HFF-Myc (cell line): ENCODE data around the gene VAT1L.

ENCODE experiments used
- DNase-seq: peaks from one replicate; pipeline ENCODE4 v3.0.0-alpha.2; 2011; ENCODE audit warnings: low read depth; ENCODE audit errors: extremely low read depth
- H3K4me3 ChIP-seq: replicated peaks from 2 replicates; pipeline ENCODE4 v1.5.1; 2011; ENCODE audit warnings: low read depth, mild to moderate bottlenecking, control low read depth, low read length
- TF ChIP-seq, protein P1 (sequence below): IDR thresholded peaks from 2 replicates; pipeline ENCODE4 v1.5.1; 2012; ENCODE audit warnings: mild to moderate bottlenecking, low read depth, low read length, control low read depth; ENCODE audit errors: missing control alignments

VAT1L gene

DNA sequence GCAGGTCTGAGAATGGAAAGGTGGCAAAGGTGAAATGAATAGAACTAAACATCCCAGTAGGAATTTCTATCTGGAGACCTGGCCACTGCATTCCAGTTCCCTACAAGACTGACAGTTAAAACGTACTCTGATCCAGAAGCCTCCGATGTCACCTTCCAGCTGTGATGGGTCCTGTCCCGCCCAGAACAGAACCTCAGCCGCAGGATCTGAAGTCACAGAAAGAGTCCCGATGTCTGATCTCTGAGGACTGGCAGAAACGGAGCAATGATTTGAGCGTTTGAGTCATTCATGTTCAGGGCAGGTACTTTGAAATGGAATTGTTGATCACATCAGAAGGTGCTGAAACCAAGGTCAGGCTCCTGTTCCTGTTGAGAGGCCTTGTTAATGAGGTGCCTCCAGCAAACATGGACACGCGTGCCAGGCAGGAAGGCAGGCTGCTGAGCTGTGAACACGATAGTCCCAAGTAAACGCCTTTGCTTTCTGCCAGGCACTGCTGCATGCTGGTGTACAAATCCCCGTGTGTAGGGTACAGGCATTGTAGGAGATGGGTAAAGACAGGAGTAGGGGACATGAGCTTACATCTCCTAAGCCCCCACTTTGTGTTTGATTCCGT, 61.4 kb downstream of the VAT1L start:
- no peak for DNase-seq
- no peak overlapping the region for H3K4me3 ChIP-seq
- TF ChIP-seq, protein P1, sequence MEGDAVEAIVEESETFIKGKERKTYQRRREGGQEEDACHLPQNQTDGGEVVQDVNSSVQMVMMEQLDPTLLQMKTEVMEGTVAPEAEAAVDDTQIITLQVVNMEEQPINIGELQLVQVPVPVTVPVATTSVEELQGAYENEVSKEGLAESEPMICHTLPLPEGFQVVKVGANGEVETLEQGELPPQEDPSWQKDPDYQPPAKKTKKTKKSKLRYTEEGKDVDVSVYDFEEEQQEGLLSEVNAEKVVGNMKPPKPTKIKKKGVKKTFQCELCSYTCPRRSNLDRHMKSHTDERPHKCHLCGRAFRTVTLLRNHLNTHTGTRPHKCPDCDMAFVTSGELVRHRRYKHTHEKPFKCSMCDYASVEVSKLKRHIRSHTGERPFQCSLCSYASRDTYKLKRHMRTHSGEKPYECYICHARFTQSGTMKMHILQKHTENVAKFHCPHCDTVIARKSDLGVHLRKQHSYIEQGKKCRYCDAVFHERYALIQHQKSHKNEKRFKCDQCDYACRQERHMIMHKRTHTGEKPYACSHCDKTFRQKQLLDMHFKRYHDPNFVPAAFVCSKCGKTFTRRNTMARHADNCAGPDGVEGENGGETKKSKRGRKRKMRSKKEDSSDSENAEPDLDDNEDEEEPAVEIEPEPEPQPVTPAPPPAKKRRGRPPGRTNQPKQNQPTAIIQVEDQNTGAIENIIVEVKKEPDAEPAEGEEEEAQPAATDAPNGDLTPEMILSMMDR = no peak

DNA sequence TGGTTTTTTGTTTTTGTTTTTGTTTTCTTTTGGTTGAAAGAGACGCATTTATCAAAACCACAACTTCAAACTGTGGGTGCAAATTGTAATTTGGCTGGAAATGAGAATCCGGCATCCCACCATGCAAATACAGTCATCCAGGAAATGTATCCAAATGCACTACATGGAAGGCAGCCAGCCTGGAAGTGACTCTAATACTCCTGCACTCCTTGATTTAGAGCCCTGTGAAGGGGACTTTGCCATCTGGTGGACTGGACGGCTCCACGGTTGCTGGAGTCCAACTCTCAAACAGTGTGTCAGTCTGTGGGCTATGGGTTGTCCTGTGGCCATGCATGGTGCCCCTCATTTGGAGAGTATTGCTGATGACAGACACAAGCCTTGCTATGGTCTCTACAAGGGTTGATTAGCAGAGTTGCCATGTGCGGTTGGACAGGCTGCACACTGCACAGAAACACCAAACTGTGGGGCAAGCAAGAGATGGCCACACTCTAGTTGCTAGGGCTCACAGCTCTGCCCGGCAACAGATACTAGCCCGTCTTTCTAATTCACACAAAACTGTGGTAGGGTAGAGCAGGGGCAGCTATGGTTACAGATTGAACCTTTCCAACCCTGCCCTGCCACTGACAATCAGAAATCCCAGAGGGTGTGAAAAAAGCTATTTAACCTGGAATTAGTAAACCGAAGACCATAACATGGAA, 62.4 kb downstream of the VAT1L start:
- TF ChIP-seq, protein P1 = no peak
- no peak overlapping the region for H3K4me3 ChIP-seq
- DNase-seq = peak; percentile 3

- no peak overlapping the region for H3K4me3 ChIP-seq
- DNase-seq = no peak
- TF ChIP-seq, protein P1 = no peak
These were observed 64.8 kb downstream of the VAT1L start for GRCh38 chr16:77853161-77853560.

DNA sequence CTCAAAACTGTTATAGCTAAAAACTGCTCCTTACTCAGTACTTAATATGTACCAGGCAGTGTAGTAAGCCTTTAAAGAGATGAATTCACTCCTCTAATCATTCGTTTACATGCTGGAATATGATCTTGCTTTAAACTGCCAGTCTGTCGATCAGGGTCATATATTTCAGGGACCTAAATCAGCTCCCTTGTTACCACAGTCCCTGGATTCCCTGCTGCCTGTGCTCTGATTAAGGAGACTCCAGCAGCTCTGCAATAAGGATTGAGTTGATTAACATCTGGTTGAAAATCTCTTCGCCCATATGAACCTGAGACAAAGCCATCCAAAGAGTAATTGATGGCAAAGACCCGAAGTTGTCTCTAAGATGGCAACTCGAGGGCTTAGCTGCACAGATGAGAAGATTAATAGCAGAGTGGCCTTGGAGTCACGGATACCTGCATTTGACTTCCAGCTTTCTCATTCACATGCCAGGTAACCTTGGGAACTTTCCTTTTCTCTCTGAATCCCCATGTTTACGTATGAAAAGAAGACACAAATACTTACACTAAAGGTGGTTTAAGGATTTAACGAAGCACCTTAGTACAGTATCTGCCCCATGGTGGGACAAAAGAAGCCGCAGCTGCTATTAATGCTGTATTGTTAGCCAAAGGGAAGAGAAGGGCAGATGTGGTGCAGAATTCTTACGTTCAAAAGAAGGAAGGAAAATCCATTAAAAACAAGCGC, 68.2 kb downstream of the VAT1L start:
- no peak overlapping the region for H3K4me3 ChIP-seq
- TF ChIP-seq, protein P1 = no peak
- no peak for DNase-seq

GRCh38 chr16:77858060-77858459, 69.7 kb downstream of the VAT1L start:
- no peak for DNase-seq
- no peak overlapping the region for H3K4me3 ChIP-seq
- TF ChIP-seq, protein P1 = no peak

DNA sequence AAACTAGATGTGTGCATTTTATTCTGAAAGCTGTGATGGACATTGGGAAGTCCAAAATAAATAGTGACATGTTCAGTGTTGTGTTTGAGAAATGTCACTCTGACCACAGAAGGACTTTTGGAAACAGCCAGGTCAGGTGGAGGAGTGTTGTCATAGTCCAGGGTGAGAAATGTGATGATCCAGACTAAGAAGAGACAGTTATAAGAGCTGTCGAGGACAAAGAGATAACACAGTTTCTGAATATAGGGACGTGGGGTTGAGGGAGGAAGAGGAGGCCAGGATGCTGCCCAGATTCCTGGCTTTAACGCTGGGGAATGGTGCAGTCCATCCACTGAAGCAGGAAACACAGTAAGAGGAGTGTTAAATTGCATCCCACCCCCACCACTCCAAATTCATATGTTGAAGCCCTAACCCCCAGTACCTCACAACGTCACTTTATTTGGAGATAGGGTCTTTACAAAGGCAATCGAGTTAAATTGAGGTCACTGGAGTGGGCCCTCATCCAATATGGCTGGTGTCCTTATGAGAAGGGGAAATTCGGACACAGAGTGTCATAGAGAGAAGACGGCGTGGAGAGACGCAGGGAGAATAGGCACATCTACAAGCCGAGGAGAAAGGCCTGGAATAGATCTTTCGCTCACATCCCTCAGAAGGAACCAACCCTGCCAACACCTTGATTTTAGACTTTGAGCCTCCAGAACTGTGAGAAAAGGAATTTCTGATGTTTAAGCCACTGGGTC, 71.3 kb downstream of the VAT1L start:
- no peak for DNase-seq
- TF ChIP-seq, protein P1 = no peak
- H3K4me3 ChIP-seq = no peak overlapping the region
